Metanephros (tissue), 2 donors: Measurements from ENCODE around the gene NOP56. TPM values are rescaled to one million over a fixed set of nuclear protein-coding genes. Genes with fewer than 3 reads are reported as not detected.

ENCODE experiments used
- small RNA-seq: library from RNA; depleted of rRNA; stranded (forward); fragments of <200 nt; gene quantifications from one replicate; pipeline ENCODE3, GENCODE V24; 2014; ENCODE audit warnings: low replicate concordance
- total RNA-seq: library from RNA; depleted of rRNA; stranded (reverse); fragments of >200 nt; gene quantifications from one replicate; pipeline ENCODE4 v1.2.3, GENCODE V29; 2014

NOP56 gene
- total RNA-seq: 104 TPM

GRCh38 chr20:2651772-2652723 lies at the start of gene NOP56:
TSS of gene NOP56 (plus strand) at chr20:2652632. CDS start at chr20:2652661, 29 bp downstream.

GRCh38 chr20:2663887-2664719 lies 11.7 kb downstream of the NOP56 start, which contains the start of gene IDH3B:
TSS of gene IDH3B (minus strand) at chr20:2664216. CDS start at chr20:2664188, 28 bp downstream.

GRCh38 chr20:2692036-2692885 lies 39.8 kb downstream of the NOP56 start, which contains the start of gene EBF4:
TSS of gene EBF4 (plus strand) at chr20:2692780. CDS start at chr20:2693646, 866 bp downstream.

Small RNA genes within 50 kb of the gene (small RNA-seq; reads per million reads assigned to genes)
- not detected for gene SNORA51
- gene SNORD110: not detected
- gene SNORD56: not detected
- not detected for gene SNORD57
- not detected for gene SNORD86

Other genes with a start within 250 kb of the NOP56 start
- 98.3 TPM for gene SNRPB, start 181.8 kb upstream of the NOP56 start, total RNA-seq
- 23.6 TPM for gene ZNF343, start 143.7 kb upstream of the NOP56 start, total RNA-seq
- not detected for gene TMC2, start 116.1 kb upstream of the NOP56 start, total RNA-seq
- 103 TPM for gene IDH3B, start 11.6 kb downstream of the NOP56 start, total RNA-seq
- gene EBF4, start 40.1 kb downstream of the NOP56 start, total RNA-seq: 18.3 TPM
- gene CPXM1, start 148.0 kb downstream of the NOP56 start, total RNA-seq: 146 TPM
- gene C20orf141, start 162.4 kb downstream of the NOP56 start, total RNA-seq: not detected
- not detected for gene TMEM239, start 163.7 kb downstream of the NOP56 start, total RNA-seq
- gene PCED1A, start 188.0 kb downstream of the NOP56 start, total RNA-seq: 62.2 TPM
- 38.4 TPM for gene VPS16, start 188.1 kb downstream of the NOP56 start, total RNA-seq
- 71.7 TPM for gene PTPRA, start 220.8 kb downstream of the NOP56 start, total RNA-seq